HG03025 (cell line): ENCODE data around the gene CRACDL.

Experiments
- ATAC-seq: cut with Tn5 transposase; IDR thresholded peaks from one replicate; pipeline ENCODE4 v1.9.1; 2021; ENCODE audit warnings: mild to moderate bottlenecking, moderate library complexity; ENCODE audit not compliant: unreplicated experiment, low FRiP score

CRACDL gene

GRCh38 chr2:98926601-98927000 lies 9.4 kb downstream of the CRACDL start:
- ATAC-seq, result no peak

DNA sequence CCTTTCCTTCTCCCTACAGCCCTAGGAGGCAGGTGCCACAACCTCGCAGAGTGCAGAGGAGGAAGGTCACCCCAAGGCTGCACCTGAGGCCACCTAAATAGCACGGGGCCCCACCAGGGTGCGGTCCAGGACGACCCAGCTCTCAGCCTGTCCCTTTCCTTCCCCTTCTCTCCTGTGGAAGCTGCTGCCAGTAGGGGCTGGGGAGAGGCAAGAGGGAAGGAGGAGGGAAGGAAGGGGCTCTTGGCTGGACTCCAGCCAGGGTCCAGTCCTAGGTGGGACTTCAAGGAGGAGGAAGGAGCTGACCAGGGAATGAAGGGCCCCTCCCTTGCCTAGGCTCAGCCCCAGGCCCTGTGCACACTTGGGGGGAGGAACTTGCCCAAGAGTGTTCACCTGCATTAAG lies 11.1 kb downstream of the CRACDL start:
- ATAC-seq, result no peak

DNA sequence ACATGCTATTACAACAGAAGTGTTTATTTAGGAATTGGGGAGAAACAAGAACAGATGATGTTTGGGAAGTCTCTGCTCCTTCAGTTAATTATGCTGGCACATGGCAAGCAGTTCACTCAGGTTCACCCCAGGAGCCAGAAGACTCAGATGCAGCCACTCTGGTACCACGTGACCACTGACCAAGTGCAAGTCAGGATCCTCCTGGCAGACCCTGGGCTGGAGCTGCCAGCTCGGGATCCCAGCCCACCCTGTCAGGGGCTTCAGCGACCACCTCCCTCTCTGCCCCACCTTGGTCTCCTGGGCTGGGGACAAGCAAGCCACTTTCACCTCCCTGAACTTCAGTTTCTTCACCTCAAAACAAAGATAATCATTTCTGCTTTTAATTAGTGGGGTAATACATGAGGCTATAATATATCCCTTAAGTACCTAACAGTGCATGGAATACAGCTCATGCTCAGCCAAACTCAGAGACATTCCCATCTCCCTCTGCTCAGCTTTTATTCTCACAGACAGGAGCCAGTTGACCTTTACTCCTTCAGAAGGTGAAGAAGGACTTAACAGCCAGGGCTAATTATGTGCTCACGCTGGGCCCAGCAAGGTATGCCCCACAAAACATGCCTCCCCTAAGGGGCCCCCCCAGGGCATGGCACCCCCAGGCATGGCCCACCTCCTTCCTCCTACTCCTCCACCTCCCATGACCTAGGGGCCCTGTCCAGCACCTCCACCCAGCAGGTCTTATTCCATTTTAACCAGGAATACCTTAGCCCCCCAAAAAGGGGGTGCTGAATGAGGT lies 11.8 kb downstream of the CRACDL start:
- ATAC-seq, result no peak

GRCh38 chr2:98923244-98923940 lies 12.6 kb downstream of the CRACDL start:
- ATAC-seq, result no peak

- no peak for ATAC-seq
Measured at GRCh38 chr2:98921062-98921461, 15.0 kb downstream of the CRACDL start.

- ATAC-seq, result no peak
Measured at GRCh38 chr2:98917031-98917471, 19.0 kb downstream of the CRACDL start.

DNA sequence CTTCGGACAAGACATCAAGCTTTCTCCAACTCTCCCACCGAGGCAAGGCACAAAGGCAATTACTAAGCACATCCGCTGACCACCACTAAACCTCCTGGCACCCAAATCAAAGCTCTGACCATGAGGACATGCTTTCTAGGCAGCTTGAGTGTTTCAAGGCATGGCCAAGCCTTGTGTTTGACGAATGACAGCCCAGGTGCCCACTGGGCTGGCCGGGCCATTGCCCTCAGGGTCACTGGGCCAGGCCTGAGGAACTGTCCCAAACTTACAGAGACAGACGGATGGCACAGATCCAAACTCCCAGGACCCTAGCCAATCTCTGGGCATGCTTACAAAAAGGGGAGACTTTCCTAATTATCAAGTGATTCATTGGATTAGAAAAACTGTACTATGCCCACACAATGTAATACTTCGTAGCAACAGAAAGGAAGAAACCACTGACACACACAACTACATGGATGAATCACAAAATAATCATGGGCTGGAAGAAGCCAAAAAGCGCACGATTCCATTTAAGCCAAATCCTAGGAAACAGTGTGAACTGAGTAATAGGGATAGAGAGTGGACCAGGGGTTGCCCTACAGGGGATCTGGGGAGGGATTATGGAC lies 20.2 kb downstream of the CRACDL start:
- no peak for ATAC-seq

DNA sequence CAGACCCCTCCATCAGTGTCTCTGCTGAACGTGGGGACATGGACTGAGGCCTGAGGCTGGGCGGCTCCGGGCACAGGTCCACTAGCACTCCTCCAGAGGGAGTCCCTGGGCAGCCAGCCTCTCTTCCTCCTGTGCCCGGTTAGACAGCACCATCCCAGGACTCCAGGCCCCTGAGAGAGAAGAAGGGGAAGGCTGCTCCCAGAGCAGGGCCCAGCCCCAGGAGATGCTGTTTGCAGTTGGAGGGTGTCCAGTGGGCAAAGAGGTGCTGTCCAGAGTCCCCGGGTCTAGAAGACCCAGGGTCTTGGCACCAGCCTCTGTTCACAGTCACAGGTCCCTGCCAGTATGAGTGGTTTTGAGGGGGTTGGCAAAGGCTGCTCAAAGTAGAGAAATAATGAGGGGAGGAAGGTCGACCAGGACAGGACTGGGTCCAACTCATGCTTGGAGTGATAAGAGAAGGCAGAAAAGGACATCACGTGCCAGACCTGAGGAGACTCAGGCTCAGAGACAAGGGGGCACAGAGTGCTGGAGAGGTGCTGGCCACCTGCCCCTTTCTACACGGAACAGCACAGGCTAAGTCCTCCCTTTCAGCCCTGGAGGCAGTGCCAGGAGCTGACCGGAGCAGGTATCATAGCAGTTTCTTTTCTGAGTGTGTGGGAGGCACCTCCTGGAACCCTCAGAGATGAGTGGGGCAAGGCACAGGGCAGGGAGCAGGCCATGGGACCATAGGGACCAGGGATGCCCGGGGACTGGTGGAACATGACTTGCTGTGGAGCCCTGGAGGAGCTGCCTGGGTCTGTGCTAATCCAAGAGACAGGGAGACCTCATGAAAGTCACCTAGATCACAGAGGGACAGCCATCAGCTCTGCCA lies 21.1 kb downstream of the CRACDL start:
- ATAC-seq, result no peak

DNA sequence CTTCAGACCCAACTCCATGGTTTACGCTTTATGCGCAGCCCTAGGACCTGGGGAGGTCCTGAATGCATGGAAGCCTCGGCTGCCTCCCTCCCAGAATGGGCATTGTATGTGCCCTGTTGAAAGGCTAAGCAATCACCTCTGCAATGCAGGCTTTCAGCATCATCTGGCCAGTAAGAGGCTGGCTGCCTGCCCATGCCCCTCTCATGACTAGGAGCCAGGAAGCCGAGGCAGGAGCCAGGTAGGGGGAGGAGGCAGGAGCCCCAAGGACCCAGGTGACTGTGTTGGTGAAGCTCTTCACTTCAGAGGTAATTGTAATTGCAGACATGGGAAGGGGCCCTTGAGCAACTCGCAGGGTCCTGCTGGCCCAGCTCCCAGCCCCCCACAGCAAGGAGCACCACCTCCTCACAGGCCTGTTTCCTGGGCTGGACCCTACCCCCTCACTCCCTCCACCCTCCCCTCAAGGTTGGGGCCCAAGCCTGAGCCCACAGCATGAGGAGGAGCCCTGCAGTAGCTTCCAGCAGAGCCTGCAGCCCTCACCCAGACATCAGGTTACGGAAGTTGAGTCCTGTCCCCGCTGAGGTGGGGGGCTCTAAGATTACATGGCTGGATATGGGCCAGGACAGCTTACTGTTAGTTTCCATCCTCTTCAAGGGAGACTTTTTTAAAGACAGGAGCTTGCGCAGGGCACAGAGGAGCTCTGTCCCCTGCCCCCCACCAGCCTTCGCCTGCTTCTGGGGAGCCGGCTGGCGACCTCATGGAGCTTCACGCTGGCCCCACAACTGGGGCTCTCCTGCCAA lies 21.9 kb downstream of the CRACDL start:
- no peak for ATAC-seq

DNA sequence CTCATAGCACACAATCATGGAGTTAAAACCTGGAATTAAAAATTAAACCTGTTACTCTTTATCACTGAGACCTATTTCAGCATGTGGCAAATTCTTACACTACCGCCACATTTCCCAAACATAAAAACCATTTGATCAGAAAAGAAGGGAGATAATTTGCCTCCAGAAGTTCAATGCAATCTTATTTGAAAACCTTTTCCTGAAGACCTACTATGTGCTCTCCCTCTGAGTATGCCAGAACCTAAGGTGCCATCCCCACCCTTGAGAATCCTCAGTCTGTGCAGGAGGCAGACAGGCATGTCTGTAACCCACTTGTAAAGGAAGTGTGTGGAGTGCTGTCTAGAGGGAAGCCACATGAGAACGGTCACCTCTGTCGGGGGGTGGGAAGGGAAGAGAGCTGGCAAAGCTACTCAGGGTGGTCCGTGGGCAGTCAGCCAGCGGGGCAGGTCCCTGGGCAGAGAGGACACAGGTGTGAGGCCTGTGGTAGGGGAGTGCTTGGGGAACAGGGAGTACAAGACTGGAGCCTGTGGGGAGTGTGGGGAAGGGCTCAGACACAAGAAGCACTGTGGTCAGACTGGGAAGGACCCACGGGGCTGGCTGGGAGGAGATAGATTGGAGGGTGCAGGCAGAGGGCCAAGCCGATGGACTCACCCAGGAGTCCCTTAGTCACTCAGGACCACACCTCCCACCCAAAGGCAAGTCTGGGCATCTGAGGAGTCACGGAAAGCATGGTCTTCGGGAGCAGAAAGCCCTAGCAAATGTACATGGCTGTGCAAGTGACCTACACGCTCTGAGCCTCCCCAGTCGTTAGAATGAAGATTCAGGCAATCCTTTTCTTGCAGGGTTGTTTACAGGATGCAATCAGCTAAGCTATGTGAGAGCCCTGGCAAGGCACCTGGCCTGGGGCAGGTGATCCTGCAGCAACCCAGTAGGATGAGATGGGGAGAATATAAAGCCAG lies 22.8 kb downstream of the CRACDL start:
- no peak for ATAC-seq

- ATAC-seq, result no peak
Measured at GRCh38 chr2:98912221-98912851, 23.7 kb downstream of the CRACDL start.

DNA sequence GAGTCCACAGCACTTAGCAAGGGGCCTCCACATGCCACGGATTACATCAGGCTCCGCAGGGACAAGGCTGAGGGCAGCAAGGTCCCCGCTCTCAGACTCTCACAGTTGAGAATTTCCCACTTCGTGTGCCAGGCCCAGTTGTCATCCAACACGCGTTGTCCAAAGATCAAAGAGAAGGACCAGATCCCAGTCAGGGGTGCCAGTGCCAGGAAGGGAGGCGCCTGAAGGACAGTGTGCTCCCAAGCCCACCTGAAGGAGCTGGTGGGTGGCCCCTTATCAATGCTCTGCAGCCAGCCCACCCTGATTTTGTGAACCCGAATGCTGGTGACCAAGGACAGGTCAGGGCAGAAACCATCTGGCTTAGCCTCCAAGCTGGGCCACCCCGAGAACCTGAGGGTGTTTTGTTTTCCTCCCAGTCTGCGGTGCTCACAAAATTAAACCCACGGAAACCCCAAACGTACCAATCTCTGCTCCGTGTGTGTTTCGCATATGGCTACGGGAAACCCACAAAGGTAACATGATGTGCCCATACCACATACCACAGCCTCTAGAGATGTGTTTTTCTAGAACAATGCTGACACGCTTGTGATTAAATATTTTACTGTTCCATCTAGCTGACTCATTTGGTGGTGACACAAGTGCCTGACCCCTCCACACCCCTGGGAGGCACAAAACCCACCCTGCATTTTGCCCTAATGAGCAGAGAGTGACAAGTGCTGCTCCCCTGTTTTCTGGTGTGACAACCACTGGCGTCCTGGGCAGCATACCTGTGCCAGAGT lies 24.5 kb downstream of the CRACDL start:
- ATAC-seq, result no peak

GRCh38 chr2:98911126-98911375 lies 25.0 kb downstream of the CRACDL start:
- no peak for ATAC-seq

- ATAC-seq, result no peak
Measured at GRCh38 chr2:98910349-98911125, 25.5 kb downstream of the CRACDL start.

DNA sequence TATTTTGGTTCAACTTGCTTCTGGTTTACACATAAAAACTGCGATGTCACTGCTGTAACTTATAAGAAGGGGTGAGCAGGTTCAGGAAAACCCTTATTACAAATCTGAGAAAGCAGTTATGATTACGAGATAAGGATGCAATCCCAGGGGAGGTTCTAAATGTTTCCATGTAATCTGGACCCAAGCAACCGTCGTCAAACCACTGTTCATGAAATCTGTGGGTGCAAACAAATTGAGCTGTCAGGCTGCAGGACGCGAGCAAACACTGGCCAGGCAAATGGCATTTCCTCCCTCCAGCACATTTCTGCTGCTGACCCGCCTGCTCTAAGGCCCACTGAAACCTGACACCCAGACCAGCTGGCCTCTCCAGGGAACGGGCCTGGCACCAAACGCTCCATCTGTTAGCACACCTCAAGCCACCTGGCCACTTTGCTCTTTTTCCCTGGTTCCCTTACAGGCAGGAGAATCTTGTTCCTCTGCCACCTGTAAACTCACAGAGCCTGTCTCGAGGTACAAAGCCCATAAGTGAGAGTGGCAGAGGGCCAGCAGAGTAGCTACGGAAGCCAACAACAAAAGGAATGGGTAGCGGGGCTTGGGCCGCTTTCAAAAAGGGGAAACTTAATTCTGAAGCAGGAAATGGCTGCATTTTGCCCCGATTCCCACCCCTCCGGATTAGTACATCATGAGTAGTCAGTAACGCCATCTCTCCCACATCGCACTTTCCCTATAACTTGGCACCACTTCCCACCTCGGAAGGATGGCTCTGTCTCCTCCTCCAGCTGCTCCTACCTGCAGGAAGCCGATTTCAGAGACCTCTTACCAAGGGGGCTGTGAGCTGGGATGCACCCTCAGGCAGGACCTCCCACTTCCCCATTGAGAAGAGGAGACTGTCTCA lies 26.5 kb downstream of the CRACDL start:
- ATAC-seq, result no peak

DNA sequence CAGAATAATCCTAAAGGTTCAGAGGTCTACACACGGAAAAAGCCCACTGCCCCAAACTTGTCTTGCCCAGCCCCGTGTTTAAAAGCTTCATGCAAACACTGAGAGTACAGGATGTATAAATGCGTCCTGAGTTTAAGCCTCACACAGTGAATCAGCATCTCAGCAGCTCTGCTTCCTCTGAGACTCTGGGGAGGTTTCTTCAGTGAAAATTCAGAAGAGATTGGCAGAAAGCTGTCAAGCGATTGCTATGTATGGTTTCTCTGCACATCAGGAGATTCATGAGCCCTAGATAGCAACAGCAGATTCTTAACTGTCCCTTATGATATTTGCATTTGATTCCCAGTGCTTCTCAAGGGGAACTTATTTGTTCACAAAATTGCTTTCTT lies 27.1 kb downstream of the CRACDL start:
- ATAC-seq, result no peak
